IMR-90 (cell line): ENCODE results near the gene TMC7. TPM values are rescaled to one million over a fixed set of nuclear protein-coding genes. Genes with fewer than 3 reads are reported as not detected.

ENCODE experiments used
- ATAC-seq: fragments of 200-7000 bp; cut with Tn5 transposase; 2 replicates; pipeline ENCODE4 v1.9.1; 2020; ENCODE audit warnings: low read depth, mild to moderate bottlenecking, moderate library complexity
- BruUV-seq: library from RNA; stranded (reverse); fragments of 400-500 nt; replicated peaks from 2 replicates; lab custom pipeline; 2021; lab: Mats Ljungman, UMichigan
- CTCF ChIA-PET: fragments of 300-600 bp; formaldehyde crosslinking; extraction: SDS; loops from one replicate; lab custom pipeline; 2021; ENCODE audit warnings: antibody characterized with exemption; lab: Yijun Ruan, JAX
- POLR2A ChIA-PET: fragments of 300-600 bp; sonication (Branson Sonifier 250); formaldehyde crosslinking; loops from one replicate; lab custom pipeline; 2022; ENCODE audit warnings: antibody characterized with exemption; ENCODE audit not compliant: unreplicated experiment; lab: Charles Lee
- DNase-seq: peaks from one replicate; pipeline ENCODE4 v3.0.0; 2013
- H2AFZ ChIP-seq: replicated peaks from 2 replicates; pipeline ENCODE3; 2013; ENCODE audit warnings: low read length, mild to moderate bottlenecking; ENCODE audit not compliant: poor library complexity
- H2AK5ac ChIP-seq: 2 replicates; pipeline ENCODE4 v1.6.1; 2013; ENCODE audit warnings: low read depth, low read length, inconsistent platforms
- H2AK9ac ChIP-seq: replicated peaks from 2 replicates; pipeline ENCODE3; 2013; ENCODE audit warnings: mild to moderate bottlenecking, low read depth, low read length, moderate library complexity; ENCODE audit not compliant: poor library complexity
- H2BK120ac ChIP-seq: 2 replicates; pipeline ENCODE4 v1.6.1; 2013; ENCODE audit warnings: low read depth, low read length, inconsistent platforms
- H2BK15ac ChIP-seq: 3 replicates; pipeline ENCODE4 v1.6.1; 2013; ENCODE audit warnings: low read depth, low read length, inconsistent platforms
- H2BK20ac ChIP-seq: 2 replicates; pipeline ENCODE4 v1.6.1; 2013; ENCODE audit warnings: low read depth, mild to moderate bottlenecking, inconsistent platforms, low read length, moderate library complexity
- H2BK5ac ChIP-seq: 2 replicates; pipeline ENCODE4 v1.6.1; 2013; ENCODE audit warnings: mild to moderate bottlenecking, low read depth, low read length, inconsistent platforms; ENCODE audit not compliant: poor library complexity, severe bottlenecking
- H3K14ac ChIP-seq: replicated peaks from 2 replicates; pipeline ENCODE4 v1.6.1; 2013; ENCODE audit warnings: low read depth, low read length, inconsistent platforms
- H3K18ac ChIP-seq: 2 replicates; pipeline ENCODE4 v1.6.1; 2013; ENCODE audit warnings: low read depth, low read length, control low read depth
- H3K23ac ChIP-seq: 2 replicates; pipeline ENCODE4 v1.6.1; 2013; ENCODE audit warnings: low read depth, low read length, inconsistent platforms
- H3K27ac ChIP-seq: 2 replicates; pipeline ENCODE4 v1.5.1; 2013; ENCODE audit warnings: mild to moderate bottlenecking, control low read depth, low read length; ENCODE audit not compliant: insufficient read depth
- H3K27me3 ChIP-seq: 2 replicates; pipeline ENCODE4 v1.6.1; 2013; ENCODE audit warnings: low read length; ENCODE audit not compliant: control insufficient read depth, insufficient read depth
- H3K36me3 ChIP-seq: 2 replicates; pipeline ENCODE4 v1.6.1; 2013; ENCODE audit warnings: low read length, mixed read lengths; ENCODE audit not compliant: control insufficient read depth, insufficient read depth
- H3K4ac ChIP-seq: 2 replicates; pipeline ENCODE4 v1.6.1; 2013; ENCODE audit warnings: low read depth, low read length, inconsistent platforms
- H3K4me1 ChIP-seq: 2 replicates; pipeline ENCODE4 v1.6.1; 2013; ENCODE audit warnings: low read length, mixed read lengths; ENCODE audit not compliant: control insufficient read depth, insufficient read depth
- H3K4me2 ChIP-seq: 2 replicates; pipeline ENCODE4 v1.6.1; 2013; ENCODE audit warnings: low read depth, mild to moderate bottlenecking, control low read depth, low read length, moderate library complexity
- H3K4me3 ChIP-seq: 2 replicates; pipeline ENCODE4 v1.5.1; 2013; ENCODE audit warnings: low read depth, mild to moderate bottlenecking, control low read depth, low read length, moderate library complexity; ENCODE audit not compliant: insufficient read depth
- H3K56ac ChIP-seq: 2 replicates; pipeline ENCODE4 v1.6.1; 2013; ENCODE audit warnings: low read length, inconsistent platforms; ENCODE audit not compliant: insufficient read depth; ENCODE audit errors: extremely low read depth
- H3K79me1 ChIP-seq, 2 experiments: 2 replicates each; pipeline ENCODE4 v1.6.1; 2013; ENCODE audit warnings: low read length in 2 of 2, inconsistent platforms in 1 of 2, low read depth in 1 of 2
- H3K9ac ChIP-seq: 2 replicates; pipeline ENCODE4 v1.6.1; 2013; ENCODE audit warnings: low read depth, low read length, control low read depth
- H3K9me1 ChIP-seq: 2 replicates; pipeline ENCODE4 v1.6.1; 2013; ENCODE audit warnings: low read length, inconsistent platforms; ENCODE audit not compliant: insufficient read depth
- H3K9me3 ChIP-seq: 2 replicates; pipeline ENCODE4 v1.6.1; 2013; ENCODE audit warnings: low read length; ENCODE audit not compliant: control insufficient read depth, insufficient read depth
- H4K20me1 ChIP-seq: 2 replicates; pipeline ENCODE4 v1.6.1; 2013; ENCODE audit warnings: low read length, inconsistent platforms; ENCODE audit not compliant: insufficient read depth
- H4K5ac ChIP-seq: 2 replicates; pipeline ENCODE4 v1.6.1; 2013; ENCODE audit warnings: mild to moderate bottlenecking, low read depth, low read length, control low read depth
- H4K8ac ChIP-seq, 2 experiments: 2 replicates each; pipeline ENCODE4 v1.6.1; 2013; ENCODE audit warnings: low read depth in 2 of 2, low read length in 2 of 2, control low read depth in 1 of 2, inconsistent platforms in 1 of 2
- H4K91ac ChIP-seq: 2 replicates; pipeline ENCODE4 v1.6.1; 2013; ENCODE audit warnings: low read depth, low read length, inconsistent platforms; ENCODE audit not compliant: insufficient read depth
- BHLHE40 ChIP-seq: fragments of 150-350 bp; IDR thresholded peaks from 2 replicates; pipeline ENCODE4 v1.6.1; 2016; ENCODE audit warnings: mild to moderate bottlenecking, low read depth, low read length
- CEBPB ChIP-seq: IDR thresholded peaks from 2 replicates; pipeline ENCODE4 v1.6.1; 2012; ENCODE audit warnings: low read depth, low read length, improper control_type of control experiment
- CHD1 ChIP-seq: IDR thresholded peaks from 2 replicates; pipeline ENCODE4 v1.6.1; 2012; ENCODE audit warnings: low read depth, low read length, improper control_type of control experiment
- ELK1 ChIP-seq: fragments of 150-350 bp; IDR thresholded peaks from 2 replicates; pipeline ENCODE4 v1.6.1; 2016; ENCODE audit warnings: low read depth, mild to moderate bottlenecking, low read length, moderate library complexity, borderline replicate concordance
- FOS ChIP-seq: fragments of 150-350 bp; IDR thresholded peaks from 2 replicates; pipeline ENCODE4 v1.6.1; 2016; ENCODE audit warnings: low read depth, low read length
- NFE2L2 ChIP-seq: fragments of 150-350 bp; IDR thresholded peaks from 2 replicates; pipeline ENCODE4 v1.6.1; 2016; ENCODE audit warnings: low read depth, mild to moderate bottlenecking, low read length
- WGBS, 2 experiments: methylation state at CpG; one replicate each; pipeline versions ENCODE4 v1.1.5 to v1.1.7; 2013; ENCODE audit warnings: missing lambda C conversion rate in 2 of 2; ENCODE audit not compliant: insufficient read length in 1 of 2; ENCODE audit errors: extremely low coverage in 2 of 2; 5-methylcytosine and 5-hydroxymethylcytosine counted together
- dilution Hi-C: fragments of 300-500 bp; cut with HindIII; formaldehyde crosslinking; loops from one replicate; pipeline ENCODE4 v1.14.3; 2018; ENCODE audit warnings: low sequenced_read_pairs; ENCODE audit not compliant: unreplicated experiment
- in situ Hi-C: fragments of 300-500 bp; cut with MboI; formaldehyde crosslinking; loops from 3 replicates; pipeline ENCODE4 v1.14.3; 2019; ENCODE audit warnings: low sequenced_read_pairs, inconsistent platforms, mixed read lengths
- intact Hi-C: fragments of 100-400 bp; cut with micrococcal nuclease; formaldehyde crosslinking; loops from 2 replicates; pipeline ENCODE4 v1.10.0; 2022
- polyA plus RNA-seq, 3 experiments: library from polyadenylated mRNA; depleted of rRNA; stranded (reverse); fragments of >200 nt; gene quantifications; 2 replicates each; pipeline ENCODE4 v1.2.3, GENCODE V29; 2012; ENCODE audit warnings: low replicate concordance in 1 of 3
- total RNA-seq: library from RNA; depleted of rRNA; stranded (reverse); fragments of >200 nt; gene quantifications from 2 replicates; pipeline ENCODE4 v1.2.3, GENCODE V29; 2012

TMC7 gene
- total and polyA plus RNA-seq, 2 of the 4 experiments (the other 2 are of a cell fraction): 0.27 to 0.36 TPM

- Histone ChIP-seq H3K4ac (peak overlapping the region; percentile 16; the same call in 1 of the 2 replicates), H3K23ac (no peak overlapping the region), H3K4me2 (no peak overlapping the region), H3K79me1 (peaks cover 0 to 23% of the 10 kb centered on the region in 2 experiments; a peak in 2 of 4 replicates), H3K27me3 (no peaks in the 10 kb centered on the region), H3K4me1 (peaks cover 21% of the 10 kb centered on the region), H4K91ac (no peak overlapping the region), H3K36me3 (peaks cover 8% of the 10 kb centered on the region; the same call in 1 of the 2 replicates), H2BK20ac (no peak overlapping the region), H3K56ac (no peak overlapping the region), H3K9ac (no peak overlapping the region), H2AK5ac (no peak overlapping the region), H2AK9ac (peak overlapping the region; percentile 73), H2BK120ac (no peak overlapping the region), H4K20me1 (peaks cover 12% of the 10 kb centered on the region), H2BK15ac (no peak overlapping the region), H4K5ac (no peak overlapping the region), H3K4me3 (no peak overlapping the region), H2AFZ (no peak overlapping the region), H3K14ac (0 out of 2 replicates have a peak overlapping the region, but pooled peaks have one; percentile 16), H2BK5ac (no peak overlapping the region), H3K9me3 (no peaks in the 10 kb centered on the region), H4K8ac (no peak overlapping the region), H3K27ac (no peak overlapping the region), H3K18ac (no peak overlapping the region), H3K9me1 (peaks cover 11% of the 10 kb centered on the region)
- TF ChIP-seq BHLHE40: no peak
- no peak for TF ChIP-seq ELK1
- TF ChIP-seq FOS: no peak
- TF ChIP-seq CEBPB: no peak
- TF ChIP-seq NFE2L2: no peak
- no peak for TF ChIP-seq CHD1
- no CpG with 5 or more reads among the region's 4 CpGs for WGBS, 2 experiments
- no TSS peak for BruUV-seq
- ChIA-PET CTCF (no interaction called here), POLR2A (interaction anchor here (0.6 kb wide), 1 partner anchor 1764 kb away, joined by 4 read pairs; no protein-coding TSS in a partner anchor)
- dilution Hi-C loops: no loop called here
- no peak for DNase-seq
- intact Hi-C loops: loop anchor here (5.0 kb wide), 1 partner anchor 412 kb away; the partner anchor contains the start of genes CCP110 and GDE1
- in situ Hi-C loops: loop anchor here (25.0 kb wide), 2 partner anchors 602 to 777 kb away; partner anchors contain the start of genes GPRC5B, IQCK and KNOP1
- no peak for ATAC-seq
These were observed 127.0 kb downstream of the TMC7 start for GRCh38 chr16:19110537-19111360.
